HL-60 (cell line): ENCODE data around the gene PTPRN2.

Experiments
- CTCF ChIP-seq: IDR thresholded peaks from one replicate; pipeline ENCODE4 v1.5.1; 2011; ENCODE audit warnings: low read length, control low read depth, inconsistent platforms; ENCODE audit not compliant: insufficient read depth
- POLR2AphosphoS5 ChIP-seq: IDR thresholded peaks from 2 replicates; pipeline ENCODE4 v1.6.1; 2012; ENCODE audit warnings: low read depth

- no peak for TF ChIP-seq CTCF
- no peak for TF ChIP-seq POLR2AphosphoS5
Measured at GRCh38 chr7:158468181-158468580, 119.4 kb downstream of the PTPRN2 start.
